ENCODE results near the gene NR1D1. TPM values are rescaled to one million over a fixed set of nuclear protein-coding genes. Genes with fewer than 3 reads are reported as not detected.

The NR1D1 gene
- total RNA-seq, 1 donor from 2014 or later: 15.0 TPM

DNA sequence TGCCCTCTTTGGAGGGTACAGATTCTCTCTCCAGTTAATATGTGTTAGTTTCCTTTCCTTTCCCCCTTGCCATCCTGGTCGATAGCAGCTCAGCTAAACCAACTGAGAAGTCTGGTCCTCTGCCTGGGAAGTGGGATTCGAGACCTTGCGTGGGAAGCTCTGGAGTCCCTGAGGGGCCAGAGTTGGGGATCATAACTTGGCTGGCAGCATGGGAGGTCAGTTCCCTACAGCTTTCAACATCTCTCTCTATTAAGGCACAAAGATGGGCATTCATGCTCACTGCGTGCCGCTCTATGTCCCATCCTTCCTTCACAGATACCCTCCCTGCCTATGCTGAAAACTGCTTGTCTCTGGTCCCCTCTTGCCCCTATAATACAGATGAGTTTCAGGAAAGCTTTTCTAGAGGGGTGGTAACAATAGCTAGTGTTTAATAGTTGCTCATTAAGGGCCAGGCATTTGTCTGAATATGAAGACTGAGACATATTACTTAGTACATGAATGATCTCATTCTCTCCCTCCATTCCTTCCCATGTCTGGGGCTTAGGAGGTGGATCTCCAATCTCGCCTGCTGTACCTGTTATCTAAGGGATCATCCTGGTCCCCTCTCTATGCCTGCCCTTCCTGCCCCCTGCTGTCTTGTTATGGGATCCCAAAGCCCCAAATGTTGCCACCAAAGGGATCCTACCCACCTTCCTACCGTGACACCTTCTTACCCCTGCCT, 26.8 kb downstream of the NR1D1 start:
- Histone ChIP-seq H3K36me3 (peaks cover 0 to 9% of the 10 kb centered on the region in 2 donors), H3K9me3 (no peaks in the 10 kb centered on the region), H3K4me1 (peaks cover 82% of the 10 kb centered on the region), H3K27ac (peak overlapping the region; percentile 99), H3K4me3 (no peak overlapping the region), H3K27me3 (no peaks in the 10 kb centered on the region)
- TF ChIP-seq POLR2AphosphoS5 (IDR thresholded peaks at IDR 0.05; ENCODE audit: insufficient read depth in 1 of 2, low read depth in 1 of 2): no peak
- TF ChIP-seq POLR2A (IDR thresholded peaks at IDR 0.05): no peak
- TF ChIP-seq, protein P1, sequence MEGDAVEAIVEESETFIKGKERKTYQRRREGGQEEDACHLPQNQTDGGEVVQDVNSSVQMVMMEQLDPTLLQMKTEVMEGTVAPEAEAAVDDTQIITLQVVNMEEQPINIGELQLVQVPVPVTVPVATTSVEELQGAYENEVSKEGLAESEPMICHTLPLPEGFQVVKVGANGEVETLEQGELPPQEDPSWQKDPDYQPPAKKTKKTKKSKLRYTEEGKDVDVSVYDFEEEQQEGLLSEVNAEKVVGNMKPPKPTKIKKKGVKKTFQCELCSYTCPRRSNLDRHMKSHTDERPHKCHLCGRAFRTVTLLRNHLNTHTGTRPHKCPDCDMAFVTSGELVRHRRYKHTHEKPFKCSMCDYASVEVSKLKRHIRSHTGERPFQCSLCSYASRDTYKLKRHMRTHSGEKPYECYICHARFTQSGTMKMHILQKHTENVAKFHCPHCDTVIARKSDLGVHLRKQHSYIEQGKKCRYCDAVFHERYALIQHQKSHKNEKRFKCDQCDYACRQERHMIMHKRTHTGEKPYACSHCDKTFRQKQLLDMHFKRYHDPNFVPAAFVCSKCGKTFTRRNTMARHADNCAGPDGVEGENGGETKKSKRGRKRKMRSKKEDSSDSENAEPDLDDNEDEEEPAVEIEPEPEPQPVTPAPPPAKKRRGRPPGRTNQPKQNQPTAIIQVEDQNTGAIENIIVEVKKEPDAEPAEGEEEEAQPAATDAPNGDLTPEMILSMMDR (IDR thresholded peaks at IDR 0.05): no peak
- intact Hi-C loops (cut with DNase I): no loop called here
- DNase-seq (ENCODE audit: extremely low spot score in 2 of 2): no peak

DNA sequence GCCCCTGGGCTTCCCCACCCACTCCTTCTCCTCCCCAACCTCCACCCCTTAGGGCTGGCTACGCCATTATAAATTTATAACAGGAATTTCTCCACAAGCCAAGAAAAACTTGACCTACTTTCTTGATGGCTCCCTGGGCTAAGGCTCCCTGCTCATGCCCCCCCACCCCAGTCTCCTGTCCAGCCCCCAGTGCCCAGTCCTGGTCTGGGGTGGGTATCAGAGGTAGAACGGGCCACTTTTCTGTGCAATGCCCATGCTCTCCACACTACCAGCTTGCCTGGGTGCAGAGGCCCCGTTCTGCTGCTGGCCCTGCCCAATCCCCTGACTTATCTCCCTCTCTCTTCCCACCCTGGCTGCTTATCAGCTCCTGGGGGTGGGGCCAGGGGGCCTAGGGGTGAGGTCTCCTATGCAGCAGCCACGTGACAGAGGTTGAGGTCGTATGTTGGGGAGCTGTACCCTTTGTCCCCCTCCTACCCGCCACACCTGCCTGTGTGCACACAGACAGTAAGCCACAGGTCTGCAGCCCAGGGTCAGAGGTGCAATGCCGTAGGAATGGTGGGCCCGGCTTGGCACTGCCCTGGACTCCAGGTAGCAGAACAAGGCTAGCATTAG, 27.5 kb downstream of the NR1D1 start:
- intact Hi-C loops (cut with DNase I): no loop called here
- Histone ChIP-seq H3K9me3 (no peaks in the 10 kb centered on the region), H3K4me1 (peaks cover 89% of the 10 kb centered on the region)

DNA sequence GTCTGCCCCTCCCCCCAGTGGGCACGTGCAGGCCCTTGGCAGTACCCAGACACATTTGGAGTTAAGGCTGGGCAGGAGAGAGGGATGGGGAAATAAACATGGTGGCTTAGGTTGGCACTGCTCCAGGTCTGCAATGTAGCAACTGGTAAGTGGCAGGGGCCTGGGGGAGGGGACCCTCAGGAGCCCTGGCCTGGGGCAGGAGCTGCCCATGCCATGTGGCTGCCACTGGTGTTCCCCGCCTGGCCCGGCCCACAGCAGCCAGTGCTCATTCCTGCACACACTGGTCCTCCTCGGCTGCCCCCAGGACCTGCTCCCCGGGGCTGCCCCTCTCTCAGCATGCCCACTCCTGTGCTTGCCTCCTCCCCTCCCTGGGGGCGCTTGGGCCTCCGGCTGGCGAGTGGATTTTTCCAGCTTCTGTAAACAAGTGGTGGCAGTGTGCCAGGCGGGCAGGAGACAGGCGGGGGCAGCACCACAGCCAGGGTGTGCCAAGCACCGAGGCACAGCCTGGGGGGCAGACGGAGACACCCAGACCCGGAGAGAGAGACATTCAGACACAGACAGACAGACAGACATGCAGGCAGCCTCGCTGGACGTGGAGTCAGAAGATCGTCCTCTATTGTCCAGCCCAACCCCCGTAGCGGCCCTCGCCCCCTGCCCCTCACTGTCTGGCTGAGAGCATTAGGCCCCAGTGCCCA, 28.2 kb downstream of the NR1D1 start:
- no peak for DNase-seq (ENCODE audit: extremely low spot score in 2 of 2)
- intact Hi-C loops (cut with DNase I): no loop called here
- Histone ChIP-seq H3K27me3 (no peaks in the 10 kb centered on the region), H3K27ac (peak overlapping the region; percentile 99), H3K4me3 (peak overlapping the region; percentile 39 to 51), H3K36me3 (peaks cover 0 to 9% of the 10 kb centered on the region in 2 donors), H3K4me1 (peaks cover 95% of the 10 kb centered on the region), H3K9me3 (no peaks in the 10 kb centered on the region)
- TF ChIP-seq POLR2AphosphoS5 (IDR thresholded peaks at IDR 0.05; ENCODE audit: insufficient read depth in 1 of 2, low read depth in 1 of 2): peak in 1 of 2 donors; percentile 48
- TF ChIP-seq, protein P1 (IDR thresholded peaks at IDR 0.05): peak in 1 of 3 experiments; percentile 3
- TF ChIP-seq POLR2A (IDR thresholded peaks at IDR 0.05): no peak

More for the DNA sequence above, 27.5 kb downstream of the NR1D1 start:
- Histone ChIP-seq H3K27me3 (no peaks in the 10 kb centered on the region), H3K4me3 (peak overlapping the region; percentile 39 to 51), H3K36me3 (peaks cover 0 to 9% of the 10 kb centered on the region in 2 donors), H3K27ac (peak overlapping the region; percentile 99)
- no peak for TF ChIP-seq POLR2AphosphoS5 (IDR thresholded peaks at IDR 0.05; ENCODE audit: insufficient read depth in 1 of 2, low read depth in 1 of 2)
- no peak for DNase-seq (ENCODE audit: extremely low spot score in 2 of 2)

DNA sequence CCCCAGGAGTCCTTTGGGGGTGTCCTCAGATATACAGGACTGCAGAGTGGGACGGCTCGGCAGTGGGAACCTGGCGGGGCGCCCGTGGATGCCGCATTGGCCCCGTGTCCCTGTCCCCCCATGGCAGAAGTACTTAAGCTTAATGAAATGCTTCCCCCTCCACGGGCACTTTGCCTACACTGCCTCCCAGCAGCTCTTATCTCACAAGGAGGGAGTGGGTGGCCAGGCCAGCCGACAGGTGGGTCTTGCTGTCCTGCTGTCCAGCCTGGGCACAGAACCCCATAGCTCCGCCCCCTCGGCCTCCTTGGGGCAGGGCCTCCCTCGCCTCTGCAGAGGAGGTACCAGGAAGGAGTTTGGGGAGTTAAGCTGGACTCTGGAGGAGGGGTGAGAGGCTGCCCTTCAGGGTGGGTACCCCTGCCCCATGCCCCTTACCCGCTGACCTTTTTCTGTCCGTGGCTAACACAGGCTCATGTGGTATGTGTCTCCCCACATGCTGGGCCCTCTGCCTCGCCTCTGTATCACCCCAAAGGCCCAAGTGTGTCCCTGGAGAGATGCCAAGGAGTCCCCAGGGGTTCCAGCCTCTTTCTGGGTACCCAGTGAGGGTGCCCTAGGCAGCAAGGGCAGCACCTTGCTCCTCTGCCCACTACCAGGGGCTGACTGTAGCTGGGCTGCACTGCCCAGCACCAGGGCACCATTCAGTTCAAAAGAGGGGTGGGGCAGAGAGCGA, 28.9 kb downstream of the NR1D1 start:
- Histone ChIP-seq H3K4me3 (peak overlapping the region; percentile 39 to 51), H3K4me1 (peaks cover 95% of the 10 kb centered on the region), H3K9me3 (no peaks in the 10 kb centered on the region), H3K27ac (peak overlapping the region; percentile 99), H3K27me3 (no peaks in the 10 kb centered on the region), H3K36me3 (peaks cover 0 to 9% of the 10 kb centered on the region in 2 donors)
- peak in 1 of 2 donors; percentile 62 for TF ChIP-seq POLR2AphosphoS5 (IDR thresholded peaks at IDR 0.05; ENCODE audit: insufficient read depth in 1 of 2, low read depth in 1 of 2)
- TF ChIP-seq, protein P1 (IDR thresholded peaks at IDR 0.05): no peak
- peak in 1 of 2 donors; percentile 7 for TF ChIP-seq POLR2A (IDR thresholded peaks at IDR 0.05)
- intact Hi-C loops (cut with DNase I): no loop called here
- DNase-seq (ENCODE audit: extremely low spot score in 2 of 2): no peak

All from vagina (tissue), 2 donors.